Keratinocyte (primary cell): Measurements from ENCODE around the gene MN1. TPM values are rescaled to one million over a fixed set of nuclear protein-coding genes. Genes with fewer than 3 reads are reported as not detected.

Experiments
- DNase-seq: peaks from one replicate; pipeline ENCODE4 v3.0.0-alpha.2; 2011; ENCODE audit warnings: low read depth, missing footprints, low spot score
- FAIRE-seq: peaks from 2 replicates; lab custom pipeline; 2011; peaks lifted over from hg19 to GRCh38; lab: Jason Lieb, UNC
- H2AFZ ChIP-seq: 2 replicates; pipeline ENCODE4 v1.6.0; 2012; ENCODE audit warnings: low read length, control low read depth, inconsistent platforms; ENCODE audit not compliant: control insufficient read depth
- H3K27ac ChIP-seq: 2 replicates; pipeline ENCODE4 v1.5.1; 2011; ENCODE audit warnings: low read length; ENCODE audit not compliant: control insufficient read depth, insufficient read depth
- H3K27me3 ChIP-seq: 3 replicates; pipeline ENCODE4 v1.6.0; 2011; ENCODE audit warnings: low read length; ENCODE audit not compliant: control insufficient read depth, insufficient read depth; ENCODE audit errors: extremely low read depth
- H3K36me3 ChIP-seq, 2 experiments: 2 replicates in 1 of 2; 3 replicates in 1 of 2; pipeline ENCODE4 v1.5.1; 2011; ENCODE audit warnings: low read length in 2 of 2, mild to moderate bottlenecking in 1 of 2; ENCODE audit not compliant: control insufficient read depth in 2 of 2, insufficient read depth in 2 of 2; ENCODE audit errors: extremely low read depth in 1 of 2
- H3K4me1 ChIP-seq: 3 replicates; pipeline ENCODE4 v1.5.1; 2011; ENCODE audit warnings: low read length; ENCODE audit not compliant: control insufficient read depth, insufficient read depth; ENCODE audit errors: extremely low read depth
- H3K4me2 ChIP-seq: 3 replicates; pipeline ENCODE4 v1.6.0; 2011; ENCODE audit warnings: low read depth, low read length; ENCODE audit not compliant: control insufficient read depth, insufficient read depth; ENCODE audit errors: extremely low read depth
- H3K4me3 ChIP-seq, 3 experiments: fragments of 200-600 bp in 1 of 3; sonication (generic) in 1 of 3; 2 replicates in 2 of 3; 3 replicates in 1 of 3; pipeline ENCODE4 v1.5.1; 2011 to 2016; ENCODE audit warnings: low read length in 3 of 3, mild to moderate bottlenecking in 3 of 3, control low read depth in 2 of 3, inconsistent platforms in 1 of 3, low read depth in 1 of 3, mixed read lengths in 1 of 3, mixed run types in 1 of 3, moderate library complexity in 1 of 3; ENCODE audit not compliant: control insufficient read depth in 2 of 3, insufficient read depth in 2 of 3; ENCODE audit errors: extremely low read depth in 1 of 3
- H3K79me2 ChIP-seq: 2 replicates; pipeline ENCODE4 v1.6.0; 2012; ENCODE audit warnings: low read length; ENCODE audit not compliant: control insufficient read depth, insufficient read depth
- H3K9ac ChIP-seq: 3 replicates; pipeline ENCODE4 v1.6.0; 2011; ENCODE audit warnings: low read length; ENCODE audit not compliant: control insufficient read depth, insufficient read depth; ENCODE audit errors: extremely low read depth
- H3K9me1 ChIP-seq: 3 replicates; pipeline ENCODE4 v1.6.0; 2011; ENCODE audit warnings: low read length; ENCODE audit not compliant: control insufficient read depth, insufficient read depth; ENCODE audit errors: extremely low read depth
- H3K9me3 ChIP-seq: 2 replicates; pipeline ENCODE4 v1.5.1; 2012; ENCODE audit warnings: low read depth, low read length; ENCODE audit not compliant: control insufficient read depth
- H4K20me1 ChIP-seq: 3 replicates; pipeline ENCODE4 v1.6.0; 2011; ENCODE audit warnings: low read length; ENCODE audit not compliant: control insufficient read depth, insufficient read depth; ENCODE audit errors: extremely low read depth
- CTCF ChIP-seq, 3 experiments: IDR thresholded peaks in 1 of 3; conservative IDR thresholded peaks in 1 of 3; optimal IDR thresholded peaks in 1 of 3; 2 replicates in 2 of 3; 3 replicates in 1 of 3; pipeline versions ENCODE3 to v1.5.1; 2011; ENCODE audit warnings: low read length in 3 of 3, mild to moderate bottlenecking in 3 of 3, moderate library complexity in 2 of 3, control low read depth in 1 of 3, inconsistent platforms in 1 of 3; ENCODE audit not compliant: insufficient read depth in 2 of 3; ENCODE audit errors: extremely low read depth in 1 of 3
- EZH2 ChIP-seq: IDR thresholded peaks from one replicate; pipeline ENCODE4 v1.6.1; 2012; ENCODE audit warnings: inconsistent platforms, mild to moderate bottlenecking, low read length, moderate library complexity
- dilution Hi-C: fragments of 300-500 bp; cut with MboI; formaldehyde crosslinking; loops from one replicate; pipeline ENCODE4 v1.7.0; 2020; ENCODE audit warnings: low sequenced_read_pairs; ENCODE audit not compliant: extremely low pct_ligation_motif_present
- polyA plus RNA-seq, 5 experiments: library from polyadenylated mRNA; depleted of rRNA in 3 of 5; stranded (reverse) in 3 of 5; stranded (forward) in 1 of 5; unstranded in 1 of 5; fragments of >200 nt; gene quantifications; 1 replicate in 1 of 5; 2 replicates in 3 of 5; 3 replicates in 1 of 5; pipeline versions ENCODE4 v1.2.1 to v1.2.3, GENCODE V29; 2011 to 2012; ENCODE audit warnings: missing spikeins in 2 of 5, low read depth in 1 of 5, low replicate concordance in 1 of 5

MN1 gene
- polyA plus RNA-seq, 1 donor (not counting 4 experiments of a cell fraction or from before 2014, with no cell fraction given): 2.2 TPM

- no peak for FAIRE-seq
- H3K9me1 ChIP-seq: no peaks in the 10 kb centered on the region
- dilution Hi-C loops: no loop called here
- peaks cover 8 to 11% of the 10 kb centered on the region in 2 experiments for H3K36me3 ChIP-seq
- no peak overlapping the region for H3K4me3 ChIP-seq
- H4K20me1 ChIP-seq: no peaks in the 10 kb centered on the region
- H3K9ac ChIP-seq: no peak overlapping the region
- DNase-seq: no peak
- H3K4me2 ChIP-seq: no peak overlapping the region
- H3K4me1 ChIP-seq: no peaks in the 10 kb centered on the region
- TF ChIP-seq EZH2 (no peak), CTCF (optimal IDR thresholded peaks at IDR 0.05 in 1 of 3, IDR thresholded peaks at IDR 0.05 in 1 of 3, conservative IDR thresholded peaks at IDR 0.05 in 1 of 3; ENCODE audit: extremely low read depth in 1 of 3, insufficient read depth in 2 of 3, low read length in 3 of 3) (no peak)
- H3K9me3 ChIP-seq: no peaks in the 10 kb centered on the region
- no peak overlapping the region for H3K27ac ChIP-seq
- peaks cover 41% of the 10 kb centered on the region for H3K79me2 ChIP-seq
- H2AFZ ChIP-seq: no peak overlapping the region
- H3K27me3 ChIP-seq: no peaks in the 10 kb centered on the region
These were observed 10.2 kb downstream of the MN1 start for GRCh38 chr22:27791159-27791858.

- Histone ChIP-seq H4K20me1 (no peaks in the 10 kb centered on the region), H3K9ac (no peak overlapping the region), H3K27me3 (no peaks in the 10 kb centered on the region), H3K36me3 (peaks cover 8 to 13% of the 10 kb centered on the region in 2 experiments), H3K4me2 (no peak overlapping the region), H2AFZ (no peak overlapping the region), H3K79me2 (peaks cover 38% of the 10 kb centered on the region), H3K27ac (no peak overlapping the region), H3K9me3 (no peaks in the 10 kb centered on the region), H3K4me1 (no peaks in the 10 kb centered on the region), H3K9me1 (no peaks in the 10 kb centered on the region), H3K4me3 (no peak overlapping the region)
- FAIRE-seq (no peak), DNase-seq (no peak)
- TF ChIP-seq CTCF (optimal IDR thresholded peaks at IDR 0.05 in 1 of 3, IDR thresholded peaks at IDR 0.05 in 1 of 3, conservative IDR thresholded peaks at IDR 0.05 in 1 of 3; ENCODE audit: extremely low read depth in 1 of 3, insufficient read depth in 2 of 3, low read length in 3 of 3) (no peak), EZH2 (no peak)
- dilution Hi-C loops: no loop called here
These were observed 11.0 kb downstream of the MN1 start for GRCh38 chr22:27790376-27791158.
